Trophoblast cell (in vitro differentiated cells and primary cell): ENCODE data around the gene MT1G.
A peak's percentile ranks its signal among the peaks of the same experiment; 100 is the strongest.

Source experiments
- DNase-seq, 2 donors: peaks; one replicate each; pipeline ENCODE4 v3.0.0-alpha.2; 2016
- H2AFZ ChIP-seq: 2 replicates; pipeline ENCODE4 v1.6.1; 2013; ENCODE audit warnings: low read length, moderate library complexity, mild to moderate bottlenecking; ENCODE audit not compliant: insufficient read depth, poor library complexity
- H2AK5ac ChIP-seq: 2 replicates; pipeline ENCODE4 v1.6.1; 2013; ENCODE audit warnings: mild to moderate bottlenecking, low read length
- H2BK120ac ChIP-seq: 2 replicates; pipeline ENCODE4 v1.6.1; 2013; ENCODE audit warnings: low read length, mild to moderate bottlenecking, moderate library complexity; ENCODE audit not compliant: insufficient read depth, poor library complexity
- H2BK12ac ChIP-seq: 2 replicates; pipeline ENCODE4 v1.6.1; 2013; ENCODE audit warnings: mild to moderate bottlenecking, low read length, moderate library complexity
- H2BK5ac ChIP-seq: 2 replicates; pipeline ENCODE4 v1.6.1; 2013; ENCODE audit warnings: low read length, low read depth, moderate library complexity, mild to moderate bottlenecking; ENCODE audit not compliant: poor library complexity
- H3K14ac ChIP-seq: 2 replicates; pipeline ENCODE4 v1.6.1; 2013; ENCODE audit warnings: mild to moderate bottlenecking, low read length
- H3K18ac ChIP-seq: 2 replicates; pipeline ENCODE4 v1.6.1; 2013; ENCODE audit warnings: mild to moderate bottlenecking, low read length
- H3K23ac ChIP-seq: 2 replicates; pipeline ENCODE4 v1.6.1; 2013; ENCODE audit warnings: low read length
- H3K27ac ChIP-seq: 2 replicates; pipeline ENCODE4 v1.5.1; 2013; ENCODE audit warnings: low read depth, mild to moderate bottlenecking, inconsistent platforms, low read length, moderate library complexity
- H3K27me3 ChIP-seq: 2 replicates; pipeline ENCODE4 v1.6.1; 2013; ENCODE audit warnings: inconsistent platforms, mild to moderate bottlenecking, low read length, moderate library complexity; ENCODE audit not compliant: insufficient read depth
- H3K36me3 ChIP-seq, 2 experiments: 1 replicate in 1 of 2; 2 replicates in 1 of 2; pipeline ENCODE4 v1.6.1; 2013; ENCODE audit warnings: low read length in 2 of 2, mild to moderate bottlenecking in 2 of 2, moderate library complexity in 1 of 2; ENCODE audit not compliant: insufficient read depth in 2 of 2, control insufficient read depth in 1 of 2
- H3K4ac ChIP-seq: 2 replicates; pipeline ENCODE4 v1.6.1; 2013; ENCODE audit warnings: low read depth, mild to moderate bottlenecking, low read length, moderate library complexity
- H3K4me1 ChIP-seq, 2 experiments: 1 replicate in 1 of 2; 2 replicates in 1 of 2; pipeline ENCODE4 v1.6.1; 2013; ENCODE audit warnings: low read length in 2 of 2, mild to moderate bottlenecking in 2 of 2, moderate library complexity in 1 of 2; ENCODE audit not compliant: insufficient read depth in 2 of 2, control insufficient read depth in 1 of 2
- H3K4me2 ChIP-seq: 2 replicates; pipeline ENCODE4 v1.6.1; 2013; ENCODE audit warnings: inconsistent platforms, mild to moderate bottlenecking, low read length, moderate library complexity
- H3K4me3 ChIP-seq: 2 replicates; pipeline ENCODE4 v1.5.1; 2013; ENCODE audit warnings: mild to moderate bottlenecking, low read depth, low read length, inconsistent platforms
- H3K79me1 ChIP-seq: one replicate; pipeline ENCODE4 v1.6.1; 2013; ENCODE audit warnings: low read length
- H3K79me2 ChIP-seq: 2 replicates; pipeline ENCODE4 v1.6.1; 2013; ENCODE audit warnings: low read length, mild to moderate bottlenecking; ENCODE audit not compliant: control insufficient read depth, insufficient read depth, poor library complexity
- H3K9ac ChIP-seq: 2 replicates; pipeline ENCODE4 v1.6.1; 2013; ENCODE audit warnings: mild to moderate bottlenecking, low read length
- H3K9me3 ChIP-seq: 2 replicates; pipeline ENCODE4 v1.6.1; 2013; ENCODE audit warnings: low read depth, mild to moderate bottlenecking, control low read depth, inconsistent platforms, low read length; ENCODE audit not compliant: insufficient read depth
- H4K12ac ChIP-seq: 2 replicates; pipeline ENCODE4 v1.6.1; 2013; ENCODE audit warnings: low read depth, mild to moderate bottlenecking, low read length, moderate library complexity
- H4K8ac ChIP-seq: 2 replicates; pipeline ENCODE4 v1.6.1; 2013; ENCODE audit warnings: low read depth, mild to moderate bottlenecking, low read length, moderate library complexity
- H4K91ac ChIP-seq: one replicate; pipeline ENCODE4 v1.6.1; 2013; ENCODE audit warnings: low read depth, mild to moderate bottlenecking, low read length, moderate library complexity
- WGBS: extraction: QIAGEN DNeasy Blood & Tissue Kit; methylation state at CpG from one replicate; pipeline ENCODE4 v1.1.7; 2013; ENCODE audit warnings: missing lambda C conversion rate; ENCODE audit not compliant: insufficient read length, insufficient coverage; ENCODE audit errors: extremely low coverage; 5-methylcytosine and 5-hydroxymethylcytosine counted together

The MT1G gene

DNA sequence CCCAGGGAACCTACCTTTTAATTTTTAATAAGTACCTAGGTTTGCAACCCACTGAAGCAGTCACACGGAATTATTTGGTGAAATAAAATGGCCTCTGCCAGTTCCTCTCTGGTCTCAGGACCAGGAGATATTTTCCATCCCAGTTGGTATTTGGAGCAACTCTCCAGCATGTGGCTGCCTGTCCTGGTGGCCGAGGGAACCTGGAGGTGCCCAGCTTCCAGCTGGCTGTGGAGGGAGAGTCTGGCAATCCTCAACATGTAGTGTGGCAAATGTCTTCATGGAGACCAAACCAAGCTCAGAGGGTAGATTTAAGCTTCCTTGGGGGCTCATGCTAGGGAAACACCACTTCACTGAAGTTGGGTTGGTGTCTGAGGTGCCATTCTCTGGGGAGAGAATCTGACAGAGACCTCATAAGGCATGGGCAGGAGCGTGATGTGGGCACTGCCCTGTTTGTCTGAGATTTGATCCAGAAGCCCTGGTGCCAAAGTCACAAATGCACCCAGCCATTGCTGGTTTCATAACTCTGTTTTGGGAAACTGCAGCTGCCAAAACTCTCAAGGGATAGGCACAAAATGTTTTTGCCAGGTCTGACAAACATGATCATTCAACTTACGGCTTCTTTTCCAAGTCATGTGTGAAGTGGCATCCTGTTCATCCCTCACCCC lies 17.2 kb upstream of the MT1G start:
- Histone ChIP-seq H3K14ac (no peak overlapping the region), H2BK12ac (no peak overlapping the region), H3K79me2 (peaks cover 1% of the 10 kb centered on the region), H2AFZ (no peak overlapping the region), H3K23ac (no peak overlapping the region), H3K4me1 (peaks cover 4 to 10% of the 10 kb centered on the region in 2 experiments), H2BK120ac (no peak overlapping the region), H3K27ac (no peak overlapping the region), H3K4me3 (no peak overlapping the region), H3K18ac (no peak overlapping the region), H2AK5ac (no peak overlapping the region), H4K12ac (no peak overlapping the region), H3K9ac (no peak overlapping the region), H3K9me3 (peaks cover 4% of the 10 kb centered on the region), H4K8ac (no peak overlapping the region), H3K4me2 (no peak overlapping the region), H2BK5ac (no peak overlapping the region), H3K79me1 (peaks cover 8% of the 10 kb centered on the region), H3K4ac (no peak overlapping the region), H4K91ac (no peak overlapping the region), H3K27me3 (no peaks in the 10 kb centered on the region), H3K36me3 (no peaks in the 10 kb centered on the region)
- no peak for DNase-seq
- WGBS = no CpG with 5 or more reads among the region's 4 CpGs

DNA sequence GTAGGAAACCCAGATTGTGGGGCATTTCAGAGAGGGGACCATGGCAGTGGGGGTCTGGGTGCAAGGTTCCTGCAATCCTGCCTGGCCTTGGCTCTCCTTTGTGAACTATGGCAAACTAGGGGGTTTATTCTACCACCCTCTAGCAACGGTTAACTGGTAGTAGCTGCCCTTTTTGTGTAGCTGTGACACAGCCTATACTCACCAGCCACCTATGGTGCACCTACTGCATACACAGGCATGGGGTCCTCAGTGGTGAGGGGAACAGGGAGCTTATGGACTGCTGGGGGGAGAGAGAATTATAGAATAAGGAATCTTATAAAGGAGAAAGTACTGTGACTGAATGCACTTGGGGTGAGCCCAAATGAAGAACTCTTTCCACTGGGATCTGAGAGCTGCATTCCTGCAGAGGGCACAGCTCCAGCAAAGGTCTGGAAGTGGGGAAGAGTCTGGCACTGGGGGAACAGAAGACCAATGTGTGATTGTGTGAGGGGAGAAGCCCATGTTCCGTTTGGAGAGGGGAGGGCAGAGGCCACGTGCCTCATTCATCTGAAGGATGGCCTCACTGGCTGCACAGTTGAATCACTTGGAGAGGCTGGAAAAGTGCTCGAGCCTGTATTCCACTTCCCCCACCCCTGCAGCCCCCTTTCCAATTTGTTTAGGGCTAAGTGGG lies 16.5 kb upstream of the MT1G start:
- H3K79me2 ChIP-seq = peaks cover 1% of the 10 kb centered on the region
- no peaks in the 10 kb centered on the region for H3K27me3 ChIP-seq
- no peak overlapping the region for H3K27ac ChIP-seq
- H2AFZ ChIP-seq = no peak overlapping the region
- no peak overlapping the region for H4K91ac ChIP-seq
- DNase-seq = no peak
- H4K12ac ChIP-seq = no peak overlapping the region
- no peak overlapping the region for H3K18ac ChIP-seq
- H3K4me1 ChIP-seq = peaks cover 4 to 10% of the 10 kb centered on the region in 2 experiments
- peaks cover 1% of the 10 kb centered on the region for H3K9me3 ChIP-seq
- H3K4me3 ChIP-seq = no peak overlapping the region
- no peak overlapping the region for H2BK120ac ChIP-seq
- no peak overlapping the region for H2BK12ac ChIP-seq
- no peak overlapping the region for H3K4me2 ChIP-seq
- no peak overlapping the region for H2AK5ac ChIP-seq
- H3K4ac ChIP-seq = no peak overlapping the region
- WGBS = no CpG with 5 or more reads among the region's 4 CpGs
- no peaks in the 10 kb centered on the region for H3K36me3 ChIP-seq
- no peak overlapping the region for H3K9ac ChIP-seq
- H3K23ac ChIP-seq = no peak overlapping the region
- H3K79me1 ChIP-seq = peaks cover 8% of the 10 kb centered on the region
- H3K14ac ChIP-seq = no peak overlapping the region
- H4K8ac ChIP-seq = no peak overlapping the region
- no peak overlapping the region for H2BK5ac ChIP-seq

DNA sequence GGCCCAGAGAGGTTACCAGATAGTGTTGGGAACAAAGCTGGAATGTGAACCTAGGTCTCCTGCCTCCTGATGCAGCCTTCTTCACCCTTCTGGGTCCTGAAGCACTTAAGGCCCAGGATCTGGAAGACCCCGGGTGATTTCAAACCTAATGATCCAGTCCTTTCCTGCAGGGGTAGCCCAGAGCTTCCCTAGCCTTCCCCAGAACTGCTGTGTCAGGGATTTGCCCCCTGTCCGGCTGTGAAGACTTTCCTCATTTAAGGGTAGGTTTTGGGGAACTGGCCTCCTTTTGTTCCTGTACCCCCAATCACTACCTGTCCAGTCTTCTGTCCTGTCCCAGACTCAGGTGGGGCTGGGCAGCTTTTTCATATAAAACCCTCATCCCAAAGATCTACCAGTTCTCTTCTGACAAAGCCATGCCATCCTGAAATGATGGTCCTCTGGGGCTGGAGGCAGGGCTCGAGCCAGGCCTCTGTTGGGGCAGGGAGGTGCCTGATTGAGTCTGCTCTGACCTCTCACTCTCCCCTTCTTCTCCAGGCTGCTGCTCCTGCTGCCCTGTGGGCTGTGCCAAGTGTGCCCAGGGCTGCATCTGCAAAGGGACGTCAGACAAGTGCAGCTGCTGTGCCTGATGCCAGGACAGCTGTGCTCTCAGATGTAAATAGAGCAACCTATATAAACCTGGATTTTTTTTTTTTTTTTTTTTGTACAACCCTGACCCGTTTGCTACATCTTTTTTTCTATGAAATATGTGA lies 15.7 kb upstream of the MT1G start:
- H2BK12ac ChIP-seq = no peak overlapping the region
- no CpG with 5 or more reads among the region's 5 CpGs for WGBS
- H2BK5ac ChIP-seq = no peak overlapping the region
- no peak overlapping the region for H2BK120ac ChIP-seq
- no peak overlapping the region for H3K9ac ChIP-seq
- H3K4me1 ChIP-seq = peaks cover 4 to 10% of the 10 kb centered on the region in 2 experiments
- no peak overlapping the region for H3K14ac ChIP-seq
- H3K27me3 ChIP-seq = no peaks in the 10 kb centered on the region
- no peak overlapping the region for H3K4me2 ChIP-seq
- no peak overlapping the region for H3K23ac ChIP-seq
- no peaks in the 10 kb centered on the region for H3K36me3 ChIP-seq
- H3K79me1 ChIP-seq = peaks cover 8% of the 10 kb centered on the region
- H3K9me3 ChIP-seq = peaks cover 1% of the 10 kb centered on the region
- no peak overlapping the region for H2AK5ac ChIP-seq
- no peak overlapping the region for H3K4me3 ChIP-seq
- no peak for DNase-seq
- H4K12ac ChIP-seq = no peak overlapping the region
- no peak overlapping the region for H4K91ac ChIP-seq
- H4K8ac ChIP-seq = no peak overlapping the region
- H2AFZ ChIP-seq = peak overlapping the region; percentile 30
- no peak overlapping the region for H3K4ac ChIP-seq
- H3K27ac ChIP-seq = no peak overlapping the region
- no peak overlapping the region for H3K18ac ChIP-seq
- peaks cover 1% of the 10 kb centered on the region for H3K79me2 ChIP-seq

DNA sequence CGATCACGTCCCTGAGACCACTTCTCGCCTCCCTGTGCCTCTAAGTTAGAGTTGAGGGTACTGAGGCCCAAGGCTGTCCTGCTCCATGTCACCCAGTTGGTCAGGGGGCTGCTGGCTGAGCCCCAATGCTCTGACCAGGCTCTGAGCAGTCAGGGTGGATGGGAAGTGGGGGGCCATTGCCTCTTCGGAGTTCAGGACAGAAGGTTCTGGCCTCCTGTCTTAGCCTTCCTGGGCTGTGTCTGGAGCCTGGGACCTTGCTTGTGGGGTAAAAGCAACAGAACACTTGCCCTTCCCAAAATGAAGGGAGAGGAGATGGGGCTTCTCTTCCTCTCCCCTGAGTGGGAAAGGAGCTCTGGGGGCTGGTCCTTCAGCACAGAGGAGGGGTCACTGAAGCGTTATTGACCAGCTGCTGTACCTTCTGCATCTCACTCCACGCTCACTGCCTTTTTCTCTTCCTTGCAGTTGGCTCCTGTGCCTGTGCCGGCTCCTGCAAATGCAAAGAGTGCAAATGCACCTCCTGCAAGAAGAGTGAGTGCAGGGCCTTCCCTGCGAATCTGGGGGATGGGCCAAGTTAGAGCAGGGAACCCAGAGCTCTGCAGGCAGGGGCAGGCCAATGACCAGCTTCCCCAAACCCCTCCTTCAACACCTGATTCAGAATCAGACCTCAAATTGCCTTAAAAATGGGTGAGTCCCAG lies 15.0 kb upstream of the MT1G start:
- Histone ChIP-seq H3K4ac (no peak overlapping the region), H4K12ac (no peak overlapping the region), H3K4me3 (peak overlapping the region; percentile 67), H2BK12ac (no peak overlapping the region), H4K91ac (peak overlapping the region; percentile 16), H3K79me2 (peaks cover 1% of the 10 kb centered on the region), H3K27ac (no peak overlapping the region), H3K36me3 (no peaks in the 10 kb centered on the region), H3K14ac (peak overlapping the region; percentile 72), H3K9ac (peak overlapping the region; percentile 77), H2BK5ac (no peak overlapping the region), H3K9me3 (peaks cover 1% of the 10 kb centered on the region), H2AK5ac (no peak overlapping the region), H4K8ac (peak overlapping the region; percentile 1), H2BK120ac (no peak overlapping the region), H3K23ac (no peak overlapping the region), H3K4me2 (peak overlapping the region; percentile 87), H3K18ac (no peak overlapping the region), H3K27me3 (no peaks in the 10 kb centered on the region), H3K79me1 (peaks cover 8% of the 10 kb centered on the region), H3K4me1 (peaks cover 4 to 10% of the 10 kb centered on the region in 2 experiments), H2AFZ (peak overlapping the region; percentile 63)
- DNase-seq = no peak
- WGBS = no CpG with 5 or more reads among the region's 8 CpGs
